GM19240 (cell line): ENCODE data around the gene PITPNB.

Experiments
- DNase-seq: peaks from one replicate; pipeline ENCODE4 v3.0.0; 2011; ENCODE audit warnings: low spot score; ENCODE audit not compliant: insufficient read length

The PITPNB gene

DNA sequence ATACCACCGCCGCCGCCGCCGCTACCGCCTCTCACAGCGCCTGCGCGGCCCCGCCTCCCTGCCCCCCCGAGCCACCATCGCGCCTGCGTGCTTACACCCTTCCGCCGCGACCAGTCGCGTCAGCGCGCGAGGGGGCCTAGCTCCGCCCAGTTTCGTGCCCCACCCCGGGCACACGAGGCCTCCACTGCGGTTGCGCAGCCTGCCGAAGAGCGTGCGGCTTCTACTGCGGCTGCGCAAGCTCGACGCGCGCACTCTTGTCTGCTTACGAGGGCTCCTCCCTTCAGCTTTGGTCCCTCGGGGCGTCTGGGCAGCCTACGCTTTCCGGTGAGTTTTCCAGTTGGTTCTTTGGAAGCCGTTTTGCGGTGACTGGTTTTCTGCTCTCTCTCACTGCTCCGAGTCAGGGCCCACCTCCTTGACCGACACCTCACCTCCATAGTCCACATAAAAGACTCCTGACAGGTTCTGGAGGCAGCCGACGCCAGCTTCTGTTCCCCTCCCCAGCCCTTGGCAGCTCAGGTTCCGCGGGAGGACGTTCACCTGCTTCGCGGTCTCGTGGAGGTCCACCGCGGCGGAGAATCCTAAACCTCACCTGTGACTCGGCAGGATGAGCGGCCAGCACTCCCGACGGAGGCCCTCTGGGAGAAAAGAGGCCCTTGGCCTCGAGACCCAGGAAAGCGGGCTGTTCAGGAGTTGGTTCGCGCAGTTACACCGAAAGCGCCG is at the start of gene PITPNB:
Gene PITPNB, minus strand, starts transcription at position 35 of the 720 bp plus-strand sequence. CDS start 65 bp downstream, outside the sequence.
- DNase-seq, result peak; percentile 83

GRCh38 chr22:27966168-27967064 is 47.4 kb upstream of the PITPNB start:
- DNase-seq, result no peak

DNA sequence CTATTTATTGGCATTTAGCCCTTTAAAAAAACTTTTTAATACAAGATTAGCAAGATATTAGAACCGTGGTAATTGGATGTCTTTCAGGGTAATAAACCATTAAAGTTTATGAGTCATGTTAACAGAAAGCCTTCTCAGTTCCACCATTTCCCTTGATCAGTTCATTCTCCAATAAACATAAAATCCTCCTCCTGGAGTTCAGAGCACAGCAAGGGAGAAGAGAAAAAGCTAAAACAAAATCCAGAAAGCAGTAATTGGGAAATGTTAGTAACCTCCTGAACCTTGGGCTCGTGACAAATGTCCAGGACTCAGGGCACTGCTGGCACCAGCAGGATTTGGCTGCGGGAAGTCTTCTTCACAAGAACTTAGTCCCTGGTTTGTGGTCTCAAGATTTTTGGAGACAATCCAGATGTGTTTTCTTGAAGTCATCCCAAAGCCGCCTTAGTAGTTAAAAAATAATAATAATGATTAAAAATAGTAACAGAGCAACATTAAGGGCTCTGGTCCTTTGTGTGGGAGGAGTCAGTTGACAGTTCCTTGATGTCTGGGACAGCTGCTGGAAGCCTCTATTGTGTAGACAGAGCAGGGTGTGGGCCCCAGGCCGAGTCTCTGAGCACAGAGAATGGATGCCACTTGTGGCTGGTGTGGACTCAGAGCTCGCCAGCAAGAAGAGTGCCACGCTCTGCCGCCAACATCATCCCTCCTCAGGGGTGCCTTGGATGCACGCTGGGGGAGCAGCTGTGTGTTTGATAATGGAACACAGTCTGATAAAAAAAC is 43.4 kb upstream of the PITPNB start:
- DNase-seq, result no peak

GRCh38 chr22:27961680-27962079 is 42.6 kb upstream of the PITPNB start:
- DNase-seq, result no peak

GRCh38 chr22:27961182-27961581 is 42.1 kb upstream of the PITPNB start:
- DNase-seq, result no peak

GRCh38 chr22:27959335-27960090 is 40.5 kb upstream of the PITPNB start:
- DNase-seq, result no peak

- DNase-seq, result no peak
Measured at GRCh38 chr22:27952779-27953178, 33.7 kb upstream of the PITPNB start.

DNA sequence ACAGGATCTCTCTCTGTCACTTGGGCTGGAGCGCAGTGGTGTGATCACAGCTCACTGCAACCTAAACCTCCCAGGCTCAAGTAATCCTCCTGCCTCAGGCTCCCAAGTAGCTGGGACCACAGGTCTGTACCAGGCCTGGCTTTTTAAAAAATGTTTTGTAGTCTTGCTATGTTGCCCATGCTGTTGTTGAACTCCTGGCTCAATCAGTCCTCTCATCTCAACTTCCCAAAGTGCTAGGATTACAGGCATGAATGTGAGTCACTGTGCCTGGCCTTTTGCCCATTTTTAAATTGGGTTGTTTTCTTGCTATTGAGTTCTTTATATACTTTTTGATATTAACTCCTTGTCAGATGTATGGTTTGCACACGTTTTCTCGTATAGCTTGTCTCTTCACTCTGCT is 33.0 kb upstream of the PITPNB start:
- DNase-seq, result no peak

- DNase-seq, result no peak
Measured at GRCh38 chr22:27949421-27949820, 30.4 kb upstream of the PITPNB start.

GRCh38 chr22:27948569-27948968 is 29.5 kb upstream of the PITPNB start:
- no peak for DNase-seq

- no peak for DNase-seq
Measured at GRCh38 chr22:27947448-27947847, 28.4 kb upstream of the PITPNB start.

DNA sequence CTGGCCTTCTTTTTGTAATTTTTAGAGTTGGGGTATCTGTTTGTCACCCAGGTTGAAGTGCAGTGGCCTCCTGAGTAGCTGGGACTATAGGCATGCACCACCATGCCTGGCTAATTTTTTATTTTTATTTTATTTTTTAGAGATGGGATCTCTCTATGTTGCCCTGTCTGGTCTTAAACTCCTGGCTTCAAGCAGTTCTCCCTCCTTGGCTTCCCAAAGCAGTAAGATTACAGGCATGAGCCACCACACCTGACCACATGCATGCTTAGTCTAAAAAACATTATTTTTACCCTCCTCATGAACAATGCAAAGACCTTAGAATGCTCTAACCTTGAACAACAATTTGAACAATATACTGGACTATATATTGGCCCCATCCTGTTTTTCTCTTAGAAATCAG is 22.1 kb upstream of the PITPNB start:
- DNase-seq, result no peak

DNA sequence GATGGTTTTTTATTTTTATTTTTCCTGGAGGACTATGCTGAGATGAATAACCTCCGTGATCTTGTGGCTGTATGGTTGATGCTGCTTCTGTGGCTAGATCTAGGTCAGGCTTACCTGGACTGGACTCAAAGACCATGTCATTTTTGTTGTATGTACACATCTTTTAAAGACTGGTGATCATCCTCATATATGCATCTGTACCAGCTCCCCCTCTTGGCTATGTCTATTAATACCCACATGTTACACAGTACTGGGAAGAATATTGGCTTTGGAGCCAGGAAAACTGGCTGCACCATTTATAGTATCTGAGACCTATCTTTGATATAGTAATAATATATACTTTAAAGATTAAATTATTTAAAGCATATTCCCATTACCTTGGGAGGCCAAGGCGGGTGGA is 18.4 kb upstream of the PITPNB start:
- no peak for DNase-seq

DNA sequence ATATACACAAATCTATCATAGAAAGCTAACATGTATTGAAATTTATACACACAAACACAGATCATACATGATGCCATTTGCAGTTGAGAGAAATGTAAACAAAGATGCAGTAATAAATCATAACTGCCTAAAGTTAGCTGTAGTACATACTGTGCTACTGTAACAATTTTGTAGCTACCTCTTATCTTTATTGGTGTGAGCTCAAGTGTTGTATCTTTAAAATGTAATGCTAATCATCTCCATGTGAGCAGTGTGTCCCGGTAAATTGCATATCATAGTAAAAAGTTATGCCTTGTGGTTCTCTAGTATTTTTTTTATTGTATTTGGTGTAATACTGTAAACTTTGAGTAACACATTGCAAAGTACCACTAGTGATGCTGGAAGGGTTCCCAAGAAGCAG is 16.8 kb upstream of the PITPNB start:
- DNase-seq, result no peak

DNA sequence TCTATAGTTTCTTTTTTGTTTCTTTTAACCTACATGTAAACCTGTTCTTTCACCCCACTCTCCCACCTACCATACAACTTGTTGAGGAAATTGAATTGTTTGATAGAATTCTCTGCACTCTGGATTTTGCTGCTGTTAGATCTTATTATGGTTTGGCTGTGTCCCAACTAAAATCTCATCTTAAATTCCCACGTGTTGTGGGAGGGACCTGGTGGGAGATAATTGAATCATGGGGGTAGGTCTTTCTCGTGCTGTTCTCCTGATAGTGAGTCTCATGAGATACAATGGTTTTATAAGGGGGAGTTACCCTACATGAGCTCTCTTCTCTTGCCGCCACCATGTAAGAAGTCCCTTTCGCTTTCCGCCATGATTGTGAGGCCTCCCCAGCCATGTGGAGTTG is 15.0 kb upstream of the PITPNB start:
- DNase-seq, result no peak

GRCh38 chr22:27933186-27933983 is 14.3 kb upstream of the PITPNB start:
- no peak for DNase-seq

- no peak for DNase-seq
Measured at GRCh38 chr22:27930331-27931060, 11.4 kb upstream of the PITPNB start.

DNA sequence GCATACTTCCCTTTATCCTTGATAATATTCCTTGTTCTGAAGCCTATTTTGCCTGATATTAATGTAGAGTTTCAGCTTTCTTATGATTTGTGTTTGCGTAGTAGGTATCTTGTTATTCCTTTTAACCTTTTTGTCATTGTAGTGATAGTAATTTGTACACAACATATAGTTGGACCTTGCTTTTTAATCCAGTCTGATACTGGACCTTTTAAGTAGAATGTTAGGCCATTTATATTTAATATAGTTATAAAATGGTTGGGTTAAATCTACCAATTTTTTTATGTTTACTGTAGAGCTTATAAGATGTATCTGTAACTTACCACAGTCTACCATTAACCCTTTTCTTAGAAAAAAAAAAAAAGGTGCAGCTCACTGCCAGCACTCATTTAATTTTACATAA is 8.6 kb upstream of the PITPNB start:
- no peak for DNase-seq

DNA sequence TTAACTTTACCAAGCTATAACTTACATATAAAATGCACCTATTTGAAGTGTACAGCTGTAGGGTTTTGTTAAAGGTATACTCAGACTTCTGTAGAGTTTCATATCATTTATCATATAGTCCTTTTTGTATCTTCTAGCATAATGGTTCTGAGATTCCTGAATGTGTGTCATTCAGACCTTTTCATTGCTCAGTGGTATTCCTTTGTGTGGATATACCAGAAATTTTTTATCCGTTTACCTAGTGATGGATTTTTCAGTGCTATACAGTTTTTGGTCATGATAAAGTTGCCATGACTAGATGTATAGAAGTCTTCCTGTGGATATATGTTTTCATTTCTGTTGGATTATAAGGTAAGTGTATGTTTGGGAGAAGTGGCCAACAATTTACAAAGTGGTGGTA is 6.3 kb upstream of the PITPNB start:
- DNase-seq, result no peak
